Left lobe of liver (tissue), 2 donors: ENCODE data around the gene FBN1. TPM values are rescaled to one million over a fixed set of nuclear protein-coding genes. Genes with fewer than 3 reads are reported as not detected.

Experiments used
- ATAC-seq: fragments of 200-7000 bp; cut with Tn5 transposase; one replicate; pipeline ENCODE4 v1.9.1; 2020; ENCODE audit warnings: mild to moderate bottlenecking, moderate library complexity
- DNase-seq: peaks from one replicate; pipeline ENCODE4 v3.0.0-alpha.2; 2020; ENCODE audit warnings: low spot score
- total RNA-seq: library from RNA; stranded (reverse); gene quantifications from one replicate; pipeline ENCODE4 v1.2.1, GENCODE V29; 2021
- donor health status: DM: no; HTN: no; CAD: no; lungs with moderate emphysema.
- donor health status: DM: no; HTN: yes; CAD: no.

The FBN1 gene
- 2.7 TPM for total RNA-seq

- ATAC-seq (peak; percentile 67), DNase-seq (no peak)
These were observed at the start of gene FBN1 for GRCh38 chr15:48645558-48646330. Gene FBN1, minus strand, starts transcription at chr15:48645709. Its CDS starts 940 bp downstream, at chr15:48644769.

GRCh38 chr15:48693484-48693883 lies 48.0 kb upstream of the FBN1 start:
- DNase-seq (no peak), ATAC-seq (no peak)

- ATAC-seq (no peak), DNase-seq (no peak)
These were observed 43.0 kb upstream of the FBN1 start for GRCh38 chr15:48688493-48688892.

GRCh38 chr15:48683991-48684765 lies 38.7 kb upstream of the FBN1 start:
- ATAC-seq: peak; percentile 85

GRCh38 chr15:48682942-48683651 lies 37.6 kb upstream of the FBN1 start:
- DNase-seq (peak; percentile 88), ATAC-seq (peak; percentile 94)

More at GRCh38 chr15:48683991-48684765, 38.7 kb upstream of the FBN1 start:
- peak; percentile 77 for DNase-seq

GRCh38 chr15:48681353-48681752 lies 35.8 kb upstream of the FBN1 start:
- DNase-seq (no peak), ATAC-seq (no peak)

- ATAC-seq (no peak), DNase-seq (no peak)
These were observed 35.3 kb upstream of the FBN1 start for GRCh38 chr15:48680841-48681240.

GRCh38 chr15:48679952-48680351 lies 34.4 kb upstream of the FBN1 start:
- DNase-seq (no peak), ATAC-seq (no peak)

- DNase-seq (no peak), ATAC-seq (no peak)
These were observed 33.3 kb upstream of the FBN1 start for GRCh38 chr15:48678851-48679250.

GRCh38 chr15:48677821-48678220 lies 32.3 kb upstream of the FBN1 start:
- no peak for ATAC-seq
- DNase-seq: no peak

- ATAC-seq (no peak), DNase-seq (no peak)
These were observed 29.9 kb upstream of the FBN1 start for GRCh38 chr15:48675436-48675835.

- ATAC-seq (no peak), DNase-seq (no peak)
These were observed 29.4 kb upstream of the FBN1 start for GRCh38 chr15:48674876-48675275.

- DNase-seq (no peak), ATAC-seq (no peak)
These were observed 26.7 kb upstream of the FBN1 start for GRCh38 chr15:48672206-48672605.

- DNase-seq (no peak), ATAC-seq (no peak)
These were observed 25.9 kb upstream of the FBN1 start for GRCh38 chr15:48671103-48672022.

- ATAC-seq (no peak), DNase-seq (no peak)
These were observed 22.2 kb upstream of the FBN1 start for GRCh38 chr15:48667701-48668100.

- ATAC-seq (no peak), DNase-seq (no peak)
These were observed 18.9 kb upstream of the FBN1 start for GRCh38 chr15:48664436-48664835.

GRCh38 chr15:48657950-48658591 lies 12.6 kb upstream of the FBN1 start:
- DNase-seq: no peak
- no peak for ATAC-seq

GRCh38 chr15:48654801-48655200 lies 9.3 kb upstream of the FBN1 start:
- no peak for DNase-seq
- no peak for ATAC-seq

- ATAC-seq: no peak
These were observed 8.6 kb upstream of the FBN1 start for GRCh38 chr15:48653913-48654670.

More at GRCh38 chr15:48653913-48654670, 8.6 kb upstream of the FBN1 start:
- DNase-seq: no peak
